ENCODE data around the gene KLF13. TPM values are rescaled to one million over a fixed set of nuclear protein-coding genes. Genes with fewer than 3 reads are reported as not detected.
A peak's percentile ranks its signal among the peaks of the same experiment; 100 is the strongest.

Gene KLF13
- total RNA-seq, 1 donor from 2014 or later, result 31.0 TPM

DNA sequence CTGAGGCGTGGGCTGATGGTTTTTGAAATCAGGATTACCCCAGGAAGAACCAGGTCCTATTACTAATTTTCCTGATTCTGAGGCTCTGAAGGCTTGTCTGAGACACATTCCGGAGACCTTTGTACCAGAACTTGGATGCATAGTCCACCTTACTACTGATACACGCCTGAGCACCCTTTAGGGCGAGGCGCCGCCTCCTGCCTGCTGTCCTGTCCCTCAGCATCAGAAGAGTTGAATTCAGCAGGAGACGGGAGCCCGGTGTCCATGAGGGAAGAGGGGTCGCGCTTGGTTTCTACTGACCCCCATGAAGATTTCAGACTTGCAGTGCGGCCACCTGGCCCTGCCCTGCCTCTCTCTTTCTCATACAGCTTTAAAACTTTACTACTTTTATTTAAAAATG, 49.9 kb downstream of the KLF13 start:
- H3K4me3 ChIP-seq (ENCODE audit: insufficient read depth, low read depth, low read length), result no peak overlapping the region
- FAIRE-seq (no peak), DNase-seq (ENCODE audit: low read depth) (no peak)
- H3K27ac ChIP-seq (ENCODE audit: low read depth, low read length), result no peak overlapping the region
- no peaks in the 10 kb centered on the region for H3K9me3 ChIP-seq (ENCODE audit: insufficient read depth, low read depth, low read length)
- no peak overlapping the region for H3K9ac ChIP-seq (ENCODE audit: low read length)
- no peaks in the 10 kb centered on the region for H3K36me3 ChIP-seq (ENCODE audit: insufficient read depth, low read length)
- no peak overlapping the region for H3K27ac Mint-ChIP-seq (ENCODE audit: unreplicated experiment)
- peaks cover 13% of the 10 kb centered on the region for H3K4me1 Mint-ChIP-seq (ENCODE audit: low read depth, unreplicated experiment)
- peaks cover 4% of the 10 kb centered on the region for H3K9me3 Mint-ChIP-seq (ENCODE audit: unreplicated experiment)
- H4K20me1 ChIP-seq (ENCODE audit: insufficient read depth, low read length), result peaks cover 68% of the 10 kb centered on the region
- no peak overlapping the region for H3K4me2 ChIP-seq (ENCODE audit: low read length)
- peaks cover 6% of the 10 kb centered on the region for H3K4me1 ChIP-seq (ENCODE audit: insufficient read depth, low read length)
- peaks cover 12% of the 10 kb centered on the region for H3K79me2 ChIP-seq (ENCODE audit: insufficient read depth, low read length)
- TF ChIP-seq CTCF (IDR thresholded peaks at IDR 0.05; ENCODE audit: insufficient read depth, low read depth, low read length) (no peak), EZH2 (IDR thresholded peaks at IDR 0.05; ENCODE audit: insufficient read depth, low read length) (no peak)
- no peak overlapping the region for H3K4me3 Mint-ChIP-seq (ENCODE audit: unreplicated experiment)
- H3K27me3 Mint-ChIP-seq (ENCODE audit: low read depth, unreplicated experiment), result no peaks in the 10 kb centered on the region
- peaks cover 32% of the 10 kb centered on the region for H3K36me3 Mint-ChIP-seq (ENCODE audit: low read depth, unreplicated experiment)
- no peaks in the 10 kb centered on the region for H3K27me3 ChIP-seq (ENCODE audit: insufficient read depth, low read length)
- no peak overlapping the region for H2AFZ ChIP-seq (ENCODE audit: low read depth, low read length)

DNA sequence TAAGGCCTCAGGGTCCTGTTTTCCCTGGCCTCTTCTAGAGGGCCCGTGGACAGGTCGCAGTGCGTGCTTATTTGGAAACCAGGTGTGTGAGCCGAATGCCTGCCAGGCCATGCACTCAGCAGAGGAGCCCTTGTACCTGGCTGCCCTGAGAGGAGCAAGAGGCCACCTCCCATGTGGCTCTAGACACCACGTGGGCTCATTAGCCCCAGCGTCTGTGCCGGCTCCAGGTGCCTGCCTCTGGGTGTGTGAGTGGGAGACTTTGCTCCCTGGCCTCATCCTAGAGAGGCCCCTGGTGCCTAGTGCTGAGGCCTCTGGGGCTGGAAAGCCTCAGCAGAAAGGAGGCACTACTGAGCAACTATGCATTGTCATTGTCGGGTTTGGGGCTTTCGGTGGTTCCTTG, 50.4 kb downstream of the KLF13 start:
- Histone ChIP-seq H3K79me2 (ENCODE audit: insufficient read depth, low read length) (peaks cover 8% of the 10 kb centered on the region), H3K4me1 (ENCODE audit: insufficient read depth, low read length) (peaks cover 6% of the 10 kb centered on the region), H2AFZ (ENCODE audit: low read depth, low read length) (no peak overlapping the region), H3K9me3 (ENCODE audit: insufficient read depth, low read depth, low read length) (no peaks in the 10 kb centered on the region), H3K36me3 (ENCODE audit: insufficient read depth, low read length) (no peaks in the 10 kb centered on the region), H3K27ac (ENCODE audit: low read depth, low read length) (no peak overlapping the region), H3K4me2 (ENCODE audit: low read length) (no peak overlapping the region), H3K9ac (ENCODE audit: low read length) (no peak overlapping the region), H3K27me3 (ENCODE audit: insufficient read depth, low read length) (no peaks in the 10 kb centered on the region), H4K20me1 (ENCODE audit: insufficient read depth, low read length) (peaks cover 65% of the 10 kb centered on the region), H3K4me3 (ENCODE audit: insufficient read depth, low read depth, low read length) (no peak overlapping the region)
- H3K4me3 Mint-ChIP-seq (ENCODE audit: unreplicated experiment), result no peak overlapping the region
- H3K27ac Mint-ChIP-seq (ENCODE audit: unreplicated experiment), result no peak overlapping the region
- H3K27me3 Mint-ChIP-seq (ENCODE audit: low read depth, unreplicated experiment), result no peaks in the 10 kb centered on the region
- no peak for DNase-seq (ENCODE audit: low read depth)
- peaks cover 6% of the 10 kb centered on the region for H3K9me3 Mint-ChIP-seq (ENCODE audit: unreplicated experiment)
- H3K36me3 Mint-ChIP-seq (ENCODE audit: low read depth, unreplicated experiment), result peaks cover 36% of the 10 kb centered on the region
- peaks cover 13% of the 10 kb centered on the region for H3K4me1 Mint-ChIP-seq (ENCODE audit: low read depth, unreplicated experiment)
- no peak for TF ChIP-seq EZH2 (IDR thresholded peaks at IDR 0.05; ENCODE audit: insufficient read depth, low read length)
- TF ChIP-seq CTCF (IDR thresholded peaks at IDR 0.05; ENCODE audit: insufficient read depth, low read depth, low read length), result no peak
- FAIRE-seq, result no peak

DNA sequence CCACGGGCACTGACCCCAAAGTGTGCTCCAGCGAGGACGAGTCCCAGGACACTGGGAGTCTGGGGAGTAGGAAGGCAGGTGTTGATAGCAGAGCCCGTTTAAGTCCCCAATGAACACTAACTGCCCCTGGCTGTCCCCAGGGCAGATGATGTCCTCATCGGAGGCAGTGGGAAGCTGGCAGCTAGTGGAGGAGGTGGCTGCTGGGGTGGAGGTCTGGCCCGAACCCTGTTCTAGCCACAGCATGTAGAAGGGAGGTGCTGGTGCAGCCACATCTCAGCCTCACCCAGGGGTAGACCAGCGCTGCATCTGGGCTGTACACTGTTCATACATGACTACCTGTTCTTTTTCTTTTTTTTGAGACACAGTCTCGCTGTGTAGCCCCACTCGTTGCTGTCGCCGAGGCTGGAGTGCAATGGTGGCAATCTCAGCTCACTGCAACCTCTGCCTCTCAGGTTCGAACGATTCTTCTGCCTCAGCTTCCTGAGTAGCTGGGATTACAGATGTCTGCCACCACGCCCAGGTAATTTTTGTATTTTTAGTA, 51.8 kb downstream of the KLF13 start:
- peaks cover 3% of the 10 kb centered on the region for H3K79me2 ChIP-seq (ENCODE audit: insufficient read depth, low read length)
- no peak overlapping the region for H3K4me3 ChIP-seq (ENCODE audit: insufficient read depth, low read depth, low read length)
- Mint-ChIP-seq H3K9me3 (ENCODE audit: unreplicated experiment) (peaks cover 6% of the 10 kb centered on the region), H3K27ac (ENCODE audit: unreplicated experiment) (peak overlapping the region; percentile 75), H3K27me3 (ENCODE audit: low read depth, unreplicated experiment) (no peaks in the 10 kb centered on the region), H3K36me3 (ENCODE audit: low read depth, unreplicated experiment) (peaks cover 32% of the 10 kb centered on the region), H3K4me1 (ENCODE audit: low read depth, unreplicated experiment) (peaks cover 3% of the 10 kb centered on the region), H3K4me3 (ENCODE audit: unreplicated experiment) (no peak overlapping the region)
- FAIRE-seq (no peak), DNase-seq (ENCODE audit: low read depth) (no peak)
- peaks cover 53% of the 10 kb centered on the region for H4K20me1 ChIP-seq (ENCODE audit: insufficient read depth, low read length)
- no peaks in the 10 kb centered on the region for H3K4me1 ChIP-seq (ENCODE audit: insufficient read depth, low read length)
- TF ChIP-seq EZH2 (IDR thresholded peaks at IDR 0.05; ENCODE audit: insufficient read depth, low read length), result no peak
- TF ChIP-seq CTCF (IDR thresholded peaks at IDR 0.05; ENCODE audit: insufficient read depth, low read depth, low read length), result no peak
- no peaks in the 10 kb centered on the region for H3K9me3 ChIP-seq (ENCODE audit: insufficient read depth, low read depth, low read length)
- no peak overlapping the region for H2AFZ ChIP-seq (ENCODE audit: low read depth, low read length)
- no peaks in the 10 kb centered on the region for H3K27me3 ChIP-seq (ENCODE audit: insufficient read depth, low read length)
- no peaks in the 10 kb centered on the region for H3K36me3 ChIP-seq (ENCODE audit: insufficient read depth, low read length)
- H3K27ac ChIP-seq (ENCODE audit: low read depth, low read length), result no peak overlapping the region
- no peak overlapping the region for H3K9ac ChIP-seq (ENCODE audit: low read length)
- no peak overlapping the region for H3K4me2 ChIP-seq (ENCODE audit: low read length)

Data from astrocyte (in vitro differentiated cells and primary cell).